Prostate gland (tissue), 2 donors: Measurements from ENCODE around the gene MAGEB1. TPM values are rescaled to one million over a fixed set of nuclear protein-coding genes. Genes with fewer than 3 reads are reported as not detected.

Experiments used
- DNase-seq: peaks from one replicate; pipeline ENCODE4 v3.0.0-alpha.2; 2019; ENCODE audit warnings: low spot score
- H3K27ac ChIP-seq, 2 donors: fragments of 200-600 bp; sonication (generic); 2 replicates each; pipeline ENCODE4 v1.5.1; 2017 to 2019
- H3K27me3 ChIP-seq: fragments of 200-600 bp; sonication (generic); replicated peaks from 2 replicates; pipeline ENCODE4 v1.5.1; 2019; ENCODE audit not compliant: insufficient read depth
- H3K36me3 ChIP-seq, 2 donors: fragments of 200-600 bp; sonication (generic); 1 replicate in 1 of 2; 2 replicates in 1 of 2; pipeline versions ENCODE4 v1.5.1 to v1.8.1; 2017 to 2019
- H3K4me1 ChIP-seq: fragments of 200-600 bp; sonication (generic); replicated peaks from 2 replicates; pipeline ENCODE4 v1.5.1; 2019
- H3K4me3 ChIP-seq, 2 donors: fragments of 200-600 bp; sonication (generic); 2 replicates each; pipeline ENCODE4 v1.5.1; 2017 to 2019
- H3K9me3 ChIP-seq: fragments of 200-600 bp; sonication (generic); 2 replicates; pipeline ENCODE4 v1.5.1; 2017
- POLR2A ChIP-seq: fragments of 450-650 bp; IDR thresholded peaks from one replicate; pipeline ENCODE4 v1.6.1; 2016; ENCODE audit warnings: antibody characterized with exemption, mild to moderate bottlenecking
- POLR2AphosphoS5 ChIP-seq: sonication (generic); formaldehyde crosslinking; IDR thresholded peaks from one replicate; pipeline ENCODE4 v1.6.1; 2017; ENCODE audit warnings: antibody characterized with exemption
- WGBS: methylation state at CpG from one replicate; pipeline ENCODE4 v1.1.5; 2018; 5-methylcytosine and 5-hydroxymethylcytosine counted together
- intact Hi-C: fragments of 100-400 bp; cut with DNase I; formaldehyde crosslinking; loops from one replicate; pipeline ENCODE4 v1.14.2; 2022
- total RNA-seq, 2 donors: library from RNA; depleted of rRNA; stranded (reverse); fragments of >200 nt; gene quantifications; one replicate each; pipeline ENCODE4 v1.1.0, GENCODE V29; 2016
- TF ChIP-seq, protein P1 (sequence below), 4 experiments: fragments of 200-600 bp in 2 of 4; fragments of 450-650 bp in 2 of 4; sonication (generic) in 2 of 4; IDR thresholded peaks; 1 replicate in 3 of 4; 2 replicates in 1 of 4; pipeline ENCODE4 v1.5.1; 2016 to 2019; ENCODE audit warnings: antibody characterized with exemption in 4 of 4, mild to moderate bottlenecking in 2 of 4, moderate library complexity in 2 of 4

Gene MAGEB1
- total RNA-seq, 2 donors from 2014 or later, result 51.1 TPM; not detected in 1

DNA sequence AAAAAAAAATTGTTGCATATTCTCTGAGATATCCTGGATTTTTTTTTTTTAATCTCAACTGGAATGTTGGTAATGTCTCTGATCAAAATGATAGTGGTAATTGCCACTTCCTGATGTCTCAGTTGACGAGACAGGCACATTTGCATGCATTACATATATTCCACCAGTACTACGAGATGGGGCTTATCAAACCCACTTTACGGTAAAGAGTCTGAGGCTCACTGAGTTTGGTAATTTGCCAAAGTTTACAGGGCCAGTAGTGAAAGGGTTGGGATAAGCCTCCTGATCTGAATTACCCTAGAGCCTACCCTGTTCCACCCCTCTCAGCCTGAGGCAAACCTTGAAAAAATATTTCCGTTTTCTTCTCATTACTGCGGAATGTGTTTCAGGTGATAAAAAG lies 26.3 kb upstream of the MAGEB1 start:
- Histone ChIP-seq H3K4me1 (no peaks in the 10 kb centered on the region), H3K36me3 (no peaks in the 10 kb centered on the region), H3K27ac (no peak overlapping the region), H3K27me3 (no peaks in the 10 kb centered on the region), H3K9me3 (no peaks in the 10 kb centered on the region), H3K4me3 (no peak overlapping the region)
- TF ChIP-seq, protein P1, sequence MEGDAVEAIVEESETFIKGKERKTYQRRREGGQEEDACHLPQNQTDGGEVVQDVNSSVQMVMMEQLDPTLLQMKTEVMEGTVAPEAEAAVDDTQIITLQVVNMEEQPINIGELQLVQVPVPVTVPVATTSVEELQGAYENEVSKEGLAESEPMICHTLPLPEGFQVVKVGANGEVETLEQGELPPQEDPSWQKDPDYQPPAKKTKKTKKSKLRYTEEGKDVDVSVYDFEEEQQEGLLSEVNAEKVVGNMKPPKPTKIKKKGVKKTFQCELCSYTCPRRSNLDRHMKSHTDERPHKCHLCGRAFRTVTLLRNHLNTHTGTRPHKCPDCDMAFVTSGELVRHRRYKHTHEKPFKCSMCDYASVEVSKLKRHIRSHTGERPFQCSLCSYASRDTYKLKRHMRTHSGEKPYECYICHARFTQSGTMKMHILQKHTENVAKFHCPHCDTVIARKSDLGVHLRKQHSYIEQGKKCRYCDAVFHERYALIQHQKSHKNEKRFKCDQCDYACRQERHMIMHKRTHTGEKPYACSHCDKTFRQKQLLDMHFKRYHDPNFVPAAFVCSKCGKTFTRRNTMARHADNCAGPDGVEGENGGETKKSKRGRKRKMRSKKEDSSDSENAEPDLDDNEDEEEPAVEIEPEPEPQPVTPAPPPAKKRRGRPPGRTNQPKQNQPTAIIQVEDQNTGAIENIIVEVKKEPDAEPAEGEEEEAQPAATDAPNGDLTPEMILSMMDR (IDR thresholded peaks at IDR 0.05), result no peak
- TF ChIP-seq POLR2AphosphoS5 (no peak), POLR2A (no peak)
- DNase-seq, result no peak
- WGBS, result 70% methylated on average over 5 of the region's 5 CpGs
- intact Hi-C loops, result no loop called here

DNA sequence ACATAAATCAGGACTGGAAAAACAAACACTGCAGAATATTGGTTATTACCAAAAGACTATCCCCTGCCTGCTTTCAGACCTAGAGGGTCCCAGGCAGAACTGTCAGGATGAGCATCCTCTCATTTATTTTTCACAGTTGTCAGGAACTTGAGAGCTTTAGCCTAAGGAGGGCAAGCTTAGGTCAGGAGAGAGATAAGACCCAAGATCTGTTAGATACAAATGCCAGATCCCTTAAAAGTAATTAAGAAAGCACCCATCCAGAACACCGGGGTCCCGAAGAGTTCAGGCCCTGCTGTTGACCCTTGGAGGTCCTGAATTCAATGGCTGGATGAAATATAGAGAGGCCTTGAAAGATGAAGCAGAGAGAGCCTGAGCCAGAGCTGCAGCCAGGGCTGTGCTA lies 22.4 kb upstream of the MAGEB1 start:
- H3K27me3 ChIP-seq, result no peaks in the 10 kb centered on the region
- H3K9me3 ChIP-seq, result no peaks in the 10 kb centered on the region
- H3K27ac ChIP-seq, result no peak overlapping the region
- H3K4me3 ChIP-seq, result no peak overlapping the region
- no peak for DNase-seq
- intact Hi-C loops, result no loop called here
- no peaks in the 10 kb centered on the region for H3K36me3 ChIP-seq
- TF ChIP-seq, protein P1 (IDR thresholded peaks at IDR 0.05), result no peak
- no peak for TF ChIP-seq POLR2AphosphoS5
- TF ChIP-seq POLR2A, result no peak
- no peaks in the 10 kb centered on the region for H3K4me1 ChIP-seq
- 64% methylated on average over 2 of the region's 2 CpGs for WGBS

DNA sequence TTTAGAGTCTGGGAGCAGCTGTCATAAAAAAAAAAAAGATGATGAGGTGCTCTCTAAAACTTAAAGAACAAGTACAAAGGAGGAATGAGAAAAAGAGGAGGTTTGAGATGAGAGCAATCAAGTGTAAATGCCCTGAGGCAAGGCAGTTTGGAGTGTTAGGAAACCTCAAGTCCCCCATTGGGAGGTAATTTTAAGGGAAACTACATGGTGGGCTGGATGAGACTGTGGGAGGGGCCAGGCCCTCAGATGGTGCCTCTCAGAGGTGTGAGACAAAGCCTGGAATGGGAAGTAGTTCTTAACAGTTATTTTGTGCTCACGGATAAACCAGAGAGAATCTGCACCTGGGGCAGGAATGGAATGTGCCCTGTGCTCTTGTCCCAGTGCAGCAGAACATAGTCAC lies 18.4 kb upstream of the MAGEB1 start:
- H3K9me3 ChIP-seq, result no peaks in the 10 kb centered on the region
- WGBS, result 67% methylated on average over 1 of the region's 1 CpG
- no peak overlapping the region for H3K27ac ChIP-seq
- no peak for DNase-seq
- H3K36me3 ChIP-seq, result no peaks in the 10 kb centered on the region
- no peak for TF ChIP-seq POLR2A
- TF ChIP-seq, protein P1 (IDR thresholded peaks at IDR 0.05), result no peak
- TF ChIP-seq POLR2AphosphoS5, result no peak
- intact Hi-C loops, result no loop called here
- no peaks in the 10 kb centered on the region for H3K4me1 ChIP-seq
- H3K4me3 ChIP-seq, result no peak overlapping the region
- H3K27me3 ChIP-seq, result no peaks in the 10 kb centered on the region

DNA sequence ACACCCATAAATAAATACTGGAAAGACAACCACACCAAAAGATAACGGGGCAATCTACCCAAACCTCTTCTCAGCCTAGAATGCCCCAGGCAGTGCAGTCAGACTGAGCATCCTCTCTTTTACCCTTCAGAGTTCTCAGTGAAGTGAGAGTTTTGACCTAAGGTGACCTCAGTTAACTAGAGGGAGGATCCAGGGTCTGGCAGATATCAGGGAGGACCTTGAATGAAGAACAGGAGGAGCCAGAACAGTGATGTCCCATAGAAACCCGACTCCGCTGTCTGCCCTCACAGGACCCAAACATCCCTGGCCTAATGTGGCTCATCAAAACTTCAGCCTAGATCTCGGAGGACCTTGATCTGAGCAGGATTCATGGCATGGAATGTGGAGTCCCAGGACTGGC lies 16.6 kb upstream of the MAGEB1 start, which contains the start of gene MAGEB3:
MAGEB3 (plus strand) TSS at position 263 of the 400 bp plus-strand sequence. CDS start 5,268 bp downstream, outside the sequence.
- H3K27me3 ChIP-seq, result no peaks in the 10 kb centered on the region
- no peak for TF ChIP-seq POLR2AphosphoS5
- TF ChIP-seq POLR2A, result no peak
- TF ChIP-seq, protein P1 (IDR thresholded peaks at IDR 0.05), result no peak
- no peaks in the 10 kb centered on the region for H3K36me3 ChIP-seq
- H3K4me1 ChIP-seq, result no peaks in the 10 kb centered on the region
- no peak for DNase-seq
- intact Hi-C loops, result no loop called here
- no peak within 1 kb of the TSS for H3K4me3 ChIP-seq
- no peak within 1 kb of the TSS for H3K27ac ChIP-seq
- no peaks in the 10 kb centered on the region for H3K9me3 ChIP-seq
- 63% methylated on average over 4 of the region's 4 CpGs for WGBS

DNA sequence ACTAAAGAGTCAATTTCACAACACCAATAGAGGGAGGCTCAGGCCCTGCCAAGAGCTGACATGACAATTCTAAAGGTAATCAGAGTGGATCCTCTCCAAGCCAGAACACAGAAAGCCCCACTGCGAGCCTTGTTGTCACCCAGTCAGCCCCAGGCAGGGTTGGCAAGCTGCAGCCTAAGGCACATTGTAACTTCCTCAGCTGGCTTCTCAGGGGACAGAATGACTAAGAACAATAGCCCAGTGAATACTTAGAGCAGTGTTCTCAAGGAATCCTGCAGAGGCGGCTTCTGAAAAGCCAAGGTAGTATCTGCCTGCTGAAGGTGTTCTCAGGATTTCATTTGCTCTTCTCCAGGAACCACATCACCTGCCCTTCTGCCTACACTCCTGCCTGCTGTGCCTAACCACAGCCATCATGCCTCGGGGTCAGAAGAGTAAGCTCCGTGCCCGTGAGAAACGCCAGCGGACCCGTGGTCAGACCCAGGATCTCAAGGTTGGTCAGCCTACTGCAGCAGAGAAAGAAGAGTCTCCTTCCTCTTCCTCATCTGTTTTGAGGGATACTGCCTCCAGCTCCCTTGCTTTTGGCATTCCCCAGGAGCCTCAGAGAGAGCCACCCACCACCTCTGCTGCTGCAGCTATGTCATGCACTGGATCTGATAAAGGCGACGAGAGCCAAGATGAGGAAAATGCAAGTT lies 5.1 kb upstream of the MAGEB1 start, which contains the start of gene MAGEB4:
MAGEB4 (plus strand) TSS at position 277 of the 692 bp plus-strand sequence; CDS start at position 413, 136 bp downstream.
- Histone ChIP-seq H3K36me3 (no peaks in the 10 kb centered on the region), H3K9me3 (no peaks in the 10 kb centered on the region), H3K27me3 (no peaks in the 10 kb centered on the region), H3K4me3 (no peak within 1 kb of the TSS), H3K4me1 (no peaks in the 10 kb centered on the region), H3K27ac (no peak within 1 kb of the TSS)
- no peak for DNase-seq
- TF ChIP-seq POLR2A, result no peak
- no peak for TF ChIP-seq POLR2AphosphoS5
- TF ChIP-seq, protein P1 (IDR thresholded peaks at IDR 0.05), result no peak
- intact Hi-C loops, result no loop called here
- WGBS, result 90% methylated on average over 8 of the region's 10 CpGs
